Keratinocyte (primary cell): ENCODE results near the gene AEN. TPM values are rescaled to one million over a fixed set of nuclear protein-coding genes. Genes with fewer than 3 reads are reported as not detected.

Source experiments
- DNase-seq: peaks from one replicate; pipeline ENCODE4 v3.0.0-alpha.2; 2011; ENCODE audit warnings: low read depth, missing footprints, low spot score
- FAIRE-seq: peaks from 2 replicates; lab custom pipeline; 2011; peaks lifted over from hg19 to GRCh38; lab: Jason Lieb, UNC
- H2AFZ ChIP-seq: 2 replicates; pipeline ENCODE4 v1.6.0; 2012; ENCODE audit warnings: low read length, control low read depth, inconsistent platforms; ENCODE audit not compliant: control insufficient read depth
- H3K27ac ChIP-seq: 2 replicates; pipeline ENCODE4 v1.5.1; 2011; ENCODE audit warnings: low read length; ENCODE audit not compliant: control insufficient read depth, insufficient read depth
- H3K27me3 ChIP-seq: 3 replicates; pipeline ENCODE4 v1.6.0; 2011; ENCODE audit warnings: low read length; ENCODE audit not compliant: control insufficient read depth, insufficient read depth; ENCODE audit errors: extremely low read depth
- H3K36me3 ChIP-seq, 2 experiments: 2 replicates in 1 of 2; 3 replicates in 1 of 2; pipeline ENCODE4 v1.5.1; 2011; ENCODE audit warnings: low read length in 2 of 2, mild to moderate bottlenecking in 1 of 2; ENCODE audit not compliant: control insufficient read depth in 2 of 2, insufficient read depth in 2 of 2; ENCODE audit errors: extremely low read depth in 1 of 2
- H3K4me1 ChIP-seq: 3 replicates; pipeline ENCODE4 v1.5.1; 2011; ENCODE audit warnings: low read length; ENCODE audit not compliant: control insufficient read depth, insufficient read depth; ENCODE audit errors: extremely low read depth
- H3K4me2 ChIP-seq: 3 replicates; pipeline ENCODE4 v1.6.0; 2011; ENCODE audit warnings: low read depth, low read length; ENCODE audit not compliant: control insufficient read depth, insufficient read depth; ENCODE audit errors: extremely low read depth
- H3K4me3 ChIP-seq, 3 experiments: fragments of 200-600 bp in 1 of 3; sonication (generic) in 1 of 3; 2 replicates in 2 of 3; 3 replicates in 1 of 3; pipeline ENCODE4 v1.5.1; 2011 to 2016; ENCODE audit warnings: low read length in 3 of 3, mild to moderate bottlenecking in 3 of 3, control low read depth in 2 of 3, inconsistent platforms in 1 of 3, low read depth in 1 of 3, mixed read lengths in 1 of 3, mixed run types in 1 of 3, moderate library complexity in 1 of 3; ENCODE audit not compliant: control insufficient read depth in 2 of 3, insufficient read depth in 2 of 3; ENCODE audit errors: extremely low read depth in 1 of 3
- H3K79me2 ChIP-seq: 2 replicates; pipeline ENCODE4 v1.6.0; 2012; ENCODE audit warnings: low read length; ENCODE audit not compliant: control insufficient read depth, insufficient read depth
- H3K9ac ChIP-seq: 3 replicates; pipeline ENCODE4 v1.6.0; 2011; ENCODE audit warnings: low read length; ENCODE audit not compliant: control insufficient read depth, insufficient read depth; ENCODE audit errors: extremely low read depth
- H3K9me1 ChIP-seq: 3 replicates; pipeline ENCODE4 v1.6.0; 2011; ENCODE audit warnings: low read length; ENCODE audit not compliant: control insufficient read depth, insufficient read depth; ENCODE audit errors: extremely low read depth
- H3K9me3 ChIP-seq: 2 replicates; pipeline ENCODE4 v1.5.1; 2012; ENCODE audit warnings: low read depth, low read length; ENCODE audit not compliant: control insufficient read depth
- H4K20me1 ChIP-seq: 3 replicates; pipeline ENCODE4 v1.6.0; 2011; ENCODE audit warnings: low read length; ENCODE audit not compliant: control insufficient read depth, insufficient read depth; ENCODE audit errors: extremely low read depth
- CTCF ChIP-seq, 3 experiments: IDR thresholded peaks in 1 of 3; conservative IDR thresholded peaks in 1 of 3; optimal IDR thresholded peaks in 1 of 3; 2 replicates in 2 of 3; 3 replicates in 1 of 3; pipeline versions ENCODE3 to v1.5.1; 2011; ENCODE audit warnings: low read length in 3 of 3, mild to moderate bottlenecking in 3 of 3, moderate library complexity in 2 of 3, control low read depth in 1 of 3, inconsistent platforms in 1 of 3; ENCODE audit not compliant: insufficient read depth in 2 of 3; ENCODE audit errors: extremely low read depth in 1 of 3
- EZH2 ChIP-seq: IDR thresholded peaks from one replicate; pipeline ENCODE4 v1.6.1; 2012; ENCODE audit warnings: inconsistent platforms, mild to moderate bottlenecking, low read length, moderate library complexity
- dilution Hi-C: fragments of 300-500 bp; cut with MboI; formaldehyde crosslinking; loops from one replicate; pipeline ENCODE4 v1.7.0; 2020; ENCODE audit warnings: low sequenced_read_pairs; ENCODE audit not compliant: extremely low pct_ligation_motif_present
- polyA plus RNA-seq, 5 experiments: library from polyadenylated mRNA; depleted of rRNA in 3 of 5; stranded (reverse) in 3 of 5; stranded (forward) in 1 of 5; unstranded in 1 of 5; fragments of >200 nt; gene quantifications; 1 replicate in 1 of 5; 2 replicates in 3 of 5; 3 replicates in 1 of 5; pipeline versions ENCODE4 v1.2.1 to v1.2.3, GENCODE V29; 2011 to 2012; ENCODE audit warnings: missing spikeins in 2 of 5, low read depth in 1 of 5, low replicate concordance in 1 of 5

The AEN gene
- polyA plus RNA-seq, 1 donor (not counting 4 experiments of a cell fraction or from before 2014, with no cell fraction given) = 27.5 TPM

- dilution Hi-C loops = no loop called here
- Histone ChIP-seq H3K36me3 (peaks cover 61 to 78% of the 10 kb centered on the region in 2 experiments), H3K9ac (no peak overlapping the region), H4K20me1 (peaks cover 51% of the 10 kb centered on the region), H2AFZ (no peak overlapping the region), H3K9me1 (peaks cover 14% of the 10 kb centered on the region), H3K27ac (no peak overlapping the region), H3K4me3 (no peak overlapping the region), H3K27me3 (no peaks in the 10 kb centered on the region), H3K4me2 (no peak overlapping the region), H3K4me1 (peaks cover 38% of the 10 kb centered on the region), H3K9me3 (no peaks in the 10 kb centered on the region), H3K79me2 (peaks cover 87% of the 10 kb centered on the region)
- no peak for TF ChIP-seq CTCF (optimal IDR thresholded peaks at IDR 0.05 in 1 of 3, IDR thresholded peaks at IDR 0.05 in 1 of 3, conservative IDR thresholded peaks at IDR 0.05 in 1 of 3; ENCODE audit: extremely low read depth in 1 of 3, insufficient read depth in 2 of 3, low read length in 3 of 3)
- no peak for TF ChIP-seq EZH2
- DNase-seq (no peak), FAIRE-seq (no peak)
Observed at GRCh38 chr15:88628018-88628654, 7.0 kb downstream of the AEN start.

- FAIRE-seq (no peak), DNase-seq (no peak)
- H3K4me3 ChIP-seq = no peak overlapping the region
- peaks cover 11% of the 10 kb centered on the region for H3K9me1 ChIP-seq
- H3K9me3 ChIP-seq = no peaks in the 10 kb centered on the region
- peaks cover 53 to 69% of the 10 kb centered on the region in 2 experiments for H3K36me3 ChIP-seq
- dilution Hi-C loops = no loop called here
- H2AFZ ChIP-seq = no peak overlapping the region
- no peak for TF ChIP-seq CTCF (optimal IDR thresholded peaks at IDR 0.05 in 1 of 3, IDR thresholded peaks at IDR 0.05 in 1 of 3, conservative IDR thresholded peaks at IDR 0.05 in 1 of 3; ENCODE audit: extremely low read depth in 1 of 3, insufficient read depth in 2 of 3, low read length in 3 of 3)
- TF ChIP-seq EZH2 = no peak
- H3K4me2 ChIP-seq = no peak overlapping the region
- H3K27ac ChIP-seq = no peak overlapping the region
- peaks cover 78% of the 10 kb centered on the region for H3K79me2 ChIP-seq
- H3K4me1 ChIP-seq = peaks cover 28% of the 10 kb centered on the region
- no peaks in the 10 kb centered on the region for H3K27me3 ChIP-seq
- no peak overlapping the region for H3K9ac ChIP-seq
- H4K20me1 ChIP-seq = peaks cover 42% of the 10 kb centered on the region
Observed at GRCh38 chr15:88629071-88629470, 7.9 kb downstream of the AEN start.
